ENCODE data around the gene NRXN2. TPM values are rescaled to one million over a fixed set of nuclear protein-coding genes. Genes with fewer than 3 reads are reported as not detected.

Gene NRXN2
- total RNA-seq, 1 donor from 2014 or later = 9.8 TPM

DNA sequence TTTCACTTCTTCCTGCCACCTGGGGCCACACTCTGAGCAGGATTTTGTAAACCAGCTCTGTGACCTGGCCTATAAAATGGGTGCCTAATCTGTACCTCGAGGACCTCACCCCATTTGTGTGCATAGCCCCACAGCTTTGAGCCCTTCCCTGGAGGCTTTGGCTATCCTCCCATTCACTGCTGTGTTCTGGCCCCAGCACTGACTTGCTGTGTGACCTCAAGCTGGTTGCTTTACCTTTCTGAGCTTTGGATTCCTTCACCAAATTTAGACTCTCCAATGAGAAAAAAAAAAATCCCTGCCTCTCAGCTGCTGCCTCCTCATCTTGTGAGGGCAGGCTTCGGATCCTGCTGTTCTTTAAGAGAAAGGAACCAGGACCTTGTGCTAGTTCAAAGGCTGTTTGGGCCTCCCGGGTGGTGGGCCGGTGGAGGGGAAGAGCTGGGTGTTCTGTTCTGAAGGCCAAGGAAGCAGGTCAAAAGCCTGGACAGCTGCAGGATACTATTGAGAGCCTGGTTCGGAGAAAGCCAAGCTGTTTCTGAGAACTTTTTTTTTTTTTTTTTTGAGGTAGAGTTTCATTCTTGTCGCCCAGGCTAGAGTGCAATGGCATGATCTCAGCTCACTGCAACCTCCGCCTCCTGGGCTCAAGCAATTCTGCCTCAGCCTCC lies 37.9 kb upstream of the NRXN2 start:
- Mint-ChIP-seq H3K9me3 (no peaks in the 10 kb centered on the region), H3K27me3 (ENCODE audit: low read depth) (no peaks in the 10 kb centered on the region), H3K36me3 (peaks cover 13% of the 10 kb centered on the region), H3K27ac (peak overlapping the region; percentile 61), H3K4me3 (no peak overlapping the region), H3K4me1 (peaks cover 17% of the 10 kb centered on the region)
- no peak for DNase-seq (ENCODE audit: low spot score in 2 of 2, unreplicated experiment in 2 of 2)
- TF ChIP-seq, protein P1, sequence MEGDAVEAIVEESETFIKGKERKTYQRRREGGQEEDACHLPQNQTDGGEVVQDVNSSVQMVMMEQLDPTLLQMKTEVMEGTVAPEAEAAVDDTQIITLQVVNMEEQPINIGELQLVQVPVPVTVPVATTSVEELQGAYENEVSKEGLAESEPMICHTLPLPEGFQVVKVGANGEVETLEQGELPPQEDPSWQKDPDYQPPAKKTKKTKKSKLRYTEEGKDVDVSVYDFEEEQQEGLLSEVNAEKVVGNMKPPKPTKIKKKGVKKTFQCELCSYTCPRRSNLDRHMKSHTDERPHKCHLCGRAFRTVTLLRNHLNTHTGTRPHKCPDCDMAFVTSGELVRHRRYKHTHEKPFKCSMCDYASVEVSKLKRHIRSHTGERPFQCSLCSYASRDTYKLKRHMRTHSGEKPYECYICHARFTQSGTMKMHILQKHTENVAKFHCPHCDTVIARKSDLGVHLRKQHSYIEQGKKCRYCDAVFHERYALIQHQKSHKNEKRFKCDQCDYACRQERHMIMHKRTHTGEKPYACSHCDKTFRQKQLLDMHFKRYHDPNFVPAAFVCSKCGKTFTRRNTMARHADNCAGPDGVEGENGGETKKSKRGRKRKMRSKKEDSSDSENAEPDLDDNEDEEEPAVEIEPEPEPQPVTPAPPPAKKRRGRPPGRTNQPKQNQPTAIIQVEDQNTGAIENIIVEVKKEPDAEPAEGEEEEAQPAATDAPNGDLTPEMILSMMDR (IDR thresholded peaks at IDR 0.05; ENCODE audit: unreplicated experiment) = no peak

DNA sequence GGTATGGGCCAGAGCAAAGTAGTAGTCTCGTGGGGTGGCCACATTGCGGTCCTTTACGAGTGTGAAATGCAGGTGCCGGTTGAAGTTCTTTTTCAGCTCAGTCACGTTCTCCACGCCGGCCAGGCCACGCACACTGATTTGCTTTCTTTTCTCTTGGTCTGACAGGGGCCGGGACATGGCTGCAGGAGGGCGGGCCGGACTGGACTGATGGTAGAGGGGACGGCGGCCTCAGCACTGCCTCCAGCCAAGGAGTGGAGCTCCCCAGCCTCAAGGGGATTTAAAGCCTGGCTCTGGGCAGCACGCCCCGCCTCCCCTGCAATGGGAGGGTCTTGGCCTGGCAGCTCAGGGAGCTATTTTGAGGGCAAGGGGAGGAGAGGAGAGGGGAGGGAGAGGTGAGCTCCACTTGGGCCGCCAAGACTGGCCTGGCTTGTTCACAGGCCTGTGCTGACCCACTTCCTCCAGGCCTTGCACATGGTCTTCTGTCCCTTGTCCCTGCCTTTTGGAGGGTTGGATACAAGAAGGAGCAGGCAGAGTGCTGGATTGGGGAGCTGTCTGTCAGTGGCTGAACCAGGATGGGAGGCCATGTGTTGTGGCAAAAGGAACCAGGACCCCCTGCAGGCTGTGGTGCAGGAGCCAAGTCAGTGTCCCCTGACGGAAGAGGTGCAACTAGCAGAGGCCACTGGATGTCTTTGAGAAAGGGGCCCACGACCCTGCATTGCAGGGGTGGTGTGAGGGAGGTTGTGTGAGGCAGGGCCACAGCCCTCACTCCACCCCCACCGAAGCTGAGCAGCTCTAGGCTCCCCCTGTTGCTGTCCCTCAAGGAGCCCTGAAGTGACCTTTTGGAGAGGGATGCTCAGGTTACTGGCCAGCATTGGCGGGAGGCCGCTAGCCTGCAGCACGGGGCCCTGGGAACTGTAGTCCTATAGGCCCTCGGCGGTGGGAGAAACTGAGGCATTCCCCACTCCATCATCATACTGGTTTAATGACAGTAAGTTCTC lies 37.0 kb upstream of the NRXN2 start, which contains the start of gene PYGM:
PYGM (minus strand) TSS at position 253 of the 998 bp plus-strand sequence; CDS start at position 177, 76 bp downstream.
- Mint-ChIP-seq H3K27me3 (ENCODE audit: low read depth) (no peaks in the 10 kb centered on the region), H3K9me3 (no peaks in the 10 kb centered on the region), H3K4me3 (no peak within 1 kb of the TSS), H3K4me1 (peaks cover 17% of the 10 kb centered on the region), H3K27ac (peak within 1 kb of the TSS; percentile 89), H3K36me3 (peaks cover 10% of the 10 kb centered on the region)
- DNase-seq (ENCODE audit: low spot score in 2 of 2, unreplicated experiment in 2 of 2) = no peak
- TF ChIP-seq, protein P1 (IDR thresholded peaks at IDR 0.05; ENCODE audit: unreplicated experiment) = no peak

DNA sequence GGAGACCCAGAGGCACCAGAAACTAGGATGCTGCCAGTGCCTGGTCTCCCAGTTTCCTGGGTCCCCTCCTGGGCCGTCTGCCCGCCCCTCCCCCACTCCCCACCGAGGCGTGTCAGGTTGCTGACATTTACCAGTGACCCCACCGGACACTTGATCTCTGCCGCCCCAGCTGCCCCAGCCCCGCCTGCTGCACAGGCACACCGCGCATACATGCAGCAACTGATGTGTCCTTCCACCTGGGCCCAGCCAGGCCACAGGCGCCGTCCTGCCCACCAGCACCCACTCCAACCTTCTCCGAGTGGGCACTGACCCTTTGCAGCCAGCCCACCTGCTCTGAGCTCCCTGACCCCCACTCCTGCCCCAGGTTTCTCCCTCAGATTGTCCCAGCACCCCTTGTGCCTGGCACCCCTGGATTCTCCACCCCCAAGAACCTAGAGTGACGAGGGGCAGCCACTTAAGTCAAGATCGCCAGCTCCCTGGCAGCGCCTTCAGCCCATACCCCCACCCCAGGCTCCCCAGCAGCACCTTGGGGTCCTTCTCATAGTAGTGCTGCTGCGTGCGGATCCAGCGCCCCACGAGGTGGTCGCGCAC lies 36.2 kb upstream of the NRXN2 start:
- no peak overlapping the region for H3K4me3 Mint-ChIP-seq

DNA sequence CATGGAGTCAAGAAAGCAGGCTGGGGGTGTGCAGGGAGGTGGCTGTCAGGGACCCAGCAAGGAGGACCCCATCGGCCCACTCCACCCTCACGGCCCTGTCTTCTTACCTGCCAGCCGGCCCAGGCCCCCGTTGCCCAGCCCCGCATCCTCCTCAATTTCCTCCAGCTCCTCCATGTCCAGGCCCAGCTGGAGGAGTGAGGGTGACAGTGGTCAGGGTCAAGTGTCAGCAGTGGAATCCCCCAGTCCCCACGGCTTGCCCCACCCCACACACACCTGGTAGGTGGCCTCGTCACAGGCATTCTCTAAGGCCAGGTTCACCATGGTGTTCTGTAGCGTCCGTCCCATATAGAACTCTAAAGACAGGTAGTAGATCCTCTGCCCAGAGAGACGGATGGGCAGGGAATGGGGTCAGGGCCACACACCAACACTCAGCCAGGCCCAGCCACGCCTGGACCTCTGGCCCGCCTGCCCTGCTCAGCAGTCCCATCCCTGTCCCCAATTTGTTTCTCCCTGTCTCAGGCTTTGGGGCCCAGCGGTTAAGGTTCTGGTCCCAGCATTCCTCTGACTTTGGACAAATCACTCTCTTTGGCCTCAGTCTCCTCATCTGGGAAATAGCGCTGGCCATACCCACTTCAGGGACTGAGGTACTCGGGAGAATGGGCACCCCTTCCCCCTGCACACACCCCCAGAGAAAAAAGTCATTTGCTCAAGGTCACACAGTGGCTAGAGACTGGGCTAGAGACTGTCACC lies 35.5 kb upstream of the NRXN2 start:
- TF ChIP-seq, protein P1 (IDR thresholded peaks at IDR 0.05; ENCODE audit: unreplicated experiment) = no peak
- Mint-ChIP-seq H3K27me3 (ENCODE audit: low read depth) (no peaks in the 10 kb centered on the region), H3K9me3 (no peaks in the 10 kb centered on the region), H3K4me1 (peaks cover 15% of the 10 kb centered on the region), H3K4me3 (no peak overlapping the region), H3K36me3 (peaks cover 1% of the 10 kb centered on the region), H3K27ac (no peak overlapping the region)
- DNase-seq (ENCODE audit: low spot score in 2 of 2, unreplicated experiment in 2 of 2) = no peak

More for the DNA sequence above, 36.2 kb upstream of the NRXN2 start:
- Mint-ChIP-seq H3K36me3 (peaks cover 3% of the 10 kb centered on the region), H3K4me1 (peaks cover 17% of the 10 kb centered on the region), H3K9me3 (no peaks in the 10 kb centered on the region), H3K27ac (peak overlapping the region; percentile 89), H3K27me3 (ENCODE audit: low read depth) (no peaks in the 10 kb centered on the region)
- TF ChIP-seq, protein P1 (IDR thresholded peaks at IDR 0.05; ENCODE audit: unreplicated experiment) = no peak
- no peak for DNase-seq (ENCODE audit: low spot score in 2 of 2, unreplicated experiment in 2 of 2)
